Activated CD8-positive, alpha-beta memory T cell treated with anti-CD3 and anti-CD28 coated beads, Interleukin-2, amount 50 U/mL, for 24 hours (primary cell): ENCODE results near the gene MAZ.

Experiments
- DNase-seq: peaks from one replicate; pipeline ENCODE4 v3.0.0-alpha.2; 2020; ENCODE audit errors: extremely low read depth

MAZ gene

GRCh38 chr16:29857133-29857760, 50.9 kb downstream of the MAZ start:
- DNase-seq, result no peak

- DNase-seq, result no peak
Measured at GRCh38 chr16:29858149-29858849, 52.0 kb downstream of the MAZ start.

DNA sequence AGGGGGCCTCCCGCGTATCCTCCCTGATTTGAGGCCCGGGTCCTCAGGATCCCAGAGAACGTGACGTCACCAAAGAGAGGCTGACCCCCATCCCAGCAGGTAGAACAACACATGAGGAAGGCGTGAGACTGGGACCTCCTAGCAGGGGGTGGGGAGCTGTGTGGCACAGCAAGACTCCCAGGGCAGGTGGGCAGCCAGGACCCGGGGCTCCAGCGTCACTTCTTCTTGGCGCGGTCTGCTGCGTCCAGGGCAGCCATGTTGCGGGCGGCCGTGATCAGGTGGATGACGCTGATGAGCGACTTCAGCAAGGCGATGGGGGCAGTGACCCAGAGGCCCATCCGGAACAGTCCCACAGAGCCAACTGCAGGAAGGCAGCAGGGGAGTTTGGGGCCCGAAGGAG, 52.6 kb downstream of the MAZ start:
- DNase-seq, result no peak

DNA sequence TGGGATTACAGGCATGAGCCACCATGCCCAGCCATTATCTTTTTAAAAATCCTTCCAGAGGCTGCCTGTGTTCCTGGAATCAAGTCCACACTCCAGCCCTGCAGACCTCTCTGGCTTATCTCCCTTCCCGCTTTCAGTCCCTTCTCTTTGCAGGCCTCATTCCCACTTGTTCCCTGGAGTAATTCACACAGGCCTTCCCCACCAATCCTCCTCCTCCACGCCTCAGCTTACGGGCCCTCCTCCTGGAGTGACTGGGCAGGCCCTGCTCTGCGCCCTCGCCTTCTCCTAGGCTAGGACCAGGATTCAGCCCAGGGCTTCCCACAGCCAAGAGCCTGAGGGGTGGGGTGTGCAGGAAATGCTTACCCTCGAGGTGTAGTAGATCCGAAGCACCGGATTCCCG, 53.9 kb downstream of the MAZ start:
- no peak for DNase-seq
